HAP-1 (cell line): Measurements from ENCODE around the gene MBOAT2.

ENCODE experiments used
- DNase-seq, 2 experiments: peaks; one replicate each; pipeline ENCODE4 v3.0.0-alpha.2; 2016 to 2020; ENCODE audit warnings: low spot score in 2 of 2
- H3K27me3 ChIP-seq: fragments of 250-450 bp; sonication (Bioruptor Pico); 2 replicates; pipeline ENCODE4 v1.5.1; 2020; ENCODE audit warnings: low read depth, mild to moderate bottlenecking, moderate library complexity
- H3K36me3 ChIP-seq: fragments of 250-450 bp; sonication (Bioruptor Pico); replicated peaks from 2 replicates; pipeline ENCODE4 v1.5.1; 2020; ENCODE audit warnings: mild to moderate bottlenecking
- H3K4me1 ChIP-seq: fragments of 250-450 bp; sonication (Bioruptor Pico); 2 replicates; pipeline ENCODE4 v1.5.1; 2020; ENCODE audit warnings: mild to moderate bottlenecking
- H3K4me3 ChIP-seq: fragments of 250-450 bp; sonication (Bioruptor Pico); 2 replicates; pipeline ENCODE4 v1.5.1; 2020; ENCODE audit warnings: mild to moderate bottlenecking, moderate library complexity
- H3K9me3 ChIP-seq: fragments of 250-450 bp; sonication (Bioruptor Pico); 2 replicates; pipeline ENCODE4 v1.5.1; 2020; ENCODE audit warnings: mild to moderate bottlenecking, moderate library complexity
- in situ Hi-C: fragments of 300-500 bp; cut with MboI; formaldehyde crosslinking; loops from 3 replicates; pipeline ENCODE4 v1.14.3; 2020; ENCODE audit warnings: low sequenced_read_pairs, inconsistent platforms, mixed read lengths

Gene MBOAT2

GRCh38 chr2:8993902-8994278 is 9.6 kb downstream of the MBOAT2 start:
- H3K9me3 ChIP-seq = no peaks in the 10 kb centered on the region
- H3K36me3 ChIP-seq = no peaks in the 10 kb centered on the region
- no peaks in the 10 kb centered on the region for H3K4me1 ChIP-seq
- H3K4me3 ChIP-seq = no peak overlapping the region
- no peaks in the 10 kb centered on the region for H3K27me3 ChIP-seq
- DNase-seq = no peak
- in situ Hi-C loops = no loop called here

- Histone ChIP-seq H3K27me3 (no peaks in the 10 kb centered on the region), H3K4me3 (no peak overlapping the region), H3K9me3 (no peaks in the 10 kb centered on the region), H3K36me3 (no peaks in the 10 kb centered on the region), H3K4me1 (no peaks in the 10 kb centered on the region)
- in situ Hi-C loops = no loop called here
- no peak for DNase-seq
These were observed 10.1 kb downstream of the MBOAT2 start for GRCh38 chr2:8993196-8993901.

DNA sequence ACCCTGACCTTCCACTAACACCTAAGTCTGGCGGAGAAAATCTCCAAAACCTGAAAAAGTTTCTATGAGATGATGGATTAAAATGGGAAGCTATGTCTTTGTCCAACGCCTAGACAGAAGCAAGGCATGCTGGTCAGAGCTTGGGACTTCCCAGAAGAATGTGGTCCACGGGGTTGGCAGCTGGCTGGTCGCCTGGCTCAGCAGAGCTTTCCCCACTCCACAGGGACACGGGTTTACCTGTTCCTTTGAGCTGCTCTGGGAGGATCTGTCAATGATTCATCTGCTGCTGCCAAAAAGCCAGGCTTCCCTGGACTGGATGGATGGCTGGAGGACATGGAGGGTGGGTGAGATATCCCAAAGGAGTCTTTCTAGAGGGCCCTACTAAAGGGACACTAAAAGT is 10.8 kb downstream of the MBOAT2 start:
- no peaks in the 10 kb centered on the region for H3K4me1 ChIP-seq
- no peaks in the 10 kb centered on the region for H3K27me3 ChIP-seq
- in situ Hi-C loops = no loop called here
- no peaks in the 10 kb centered on the region for H3K36me3 ChIP-seq
- no peaks in the 10 kb centered on the region for H3K9me3 ChIP-seq
- no peak overlapping the region for H3K4me3 ChIP-seq
- no peak for DNase-seq

DNA sequence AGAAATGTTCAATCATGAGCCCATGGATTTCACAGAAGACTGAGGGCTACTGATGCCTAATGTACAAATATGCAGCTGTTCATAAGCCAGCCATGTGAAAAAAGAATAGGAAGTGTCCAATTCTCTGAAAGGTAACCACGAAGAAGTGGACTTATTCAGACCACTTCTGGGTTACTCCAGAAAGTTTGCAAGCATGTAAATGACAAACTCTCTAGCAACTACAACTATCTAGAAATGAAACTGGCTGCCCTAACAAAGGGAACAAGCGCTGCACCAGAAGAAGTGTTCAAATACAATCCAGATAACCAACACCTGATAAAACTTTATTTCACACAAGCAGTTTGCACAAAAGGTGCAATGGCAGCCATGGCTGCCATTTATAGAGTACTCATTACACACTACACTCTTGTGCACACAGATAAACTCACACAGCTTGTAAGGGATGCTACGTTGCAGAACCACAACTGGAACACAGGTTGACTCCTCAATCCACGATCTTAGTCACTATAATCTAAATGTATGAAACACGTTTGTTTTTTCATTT is 13.9 kb downstream of the MBOAT2 start:
- Histone ChIP-seq H3K4me1 (peaks cover 8% of the 10 kb centered on the region), H3K27me3 (no peaks in the 10 kb centered on the region), H3K4me3 (no peak overlapping the region), H3K9me3 (no peaks in the 10 kb centered on the region), H3K36me3 (no peaks in the 10 kb centered on the region)
- DNase-seq = no peak
- in situ Hi-C loops = no loop called here

GRCh38 chr2:8987410-8987809 is 16.1 kb downstream of the MBOAT2 start:
- no peaks in the 10 kb centered on the region for H3K36me3 ChIP-seq
- peaks cover 18% of the 10 kb centered on the region for H3K4me1 ChIP-seq
- H3K27me3 ChIP-seq = no peaks in the 10 kb centered on the region
- DNase-seq = no peak
- in situ Hi-C loops = no loop called here
- H3K9me3 ChIP-seq = no peaks in the 10 kb centered on the region
- no peak overlapping the region for H3K4me3 ChIP-seq

DNA sequence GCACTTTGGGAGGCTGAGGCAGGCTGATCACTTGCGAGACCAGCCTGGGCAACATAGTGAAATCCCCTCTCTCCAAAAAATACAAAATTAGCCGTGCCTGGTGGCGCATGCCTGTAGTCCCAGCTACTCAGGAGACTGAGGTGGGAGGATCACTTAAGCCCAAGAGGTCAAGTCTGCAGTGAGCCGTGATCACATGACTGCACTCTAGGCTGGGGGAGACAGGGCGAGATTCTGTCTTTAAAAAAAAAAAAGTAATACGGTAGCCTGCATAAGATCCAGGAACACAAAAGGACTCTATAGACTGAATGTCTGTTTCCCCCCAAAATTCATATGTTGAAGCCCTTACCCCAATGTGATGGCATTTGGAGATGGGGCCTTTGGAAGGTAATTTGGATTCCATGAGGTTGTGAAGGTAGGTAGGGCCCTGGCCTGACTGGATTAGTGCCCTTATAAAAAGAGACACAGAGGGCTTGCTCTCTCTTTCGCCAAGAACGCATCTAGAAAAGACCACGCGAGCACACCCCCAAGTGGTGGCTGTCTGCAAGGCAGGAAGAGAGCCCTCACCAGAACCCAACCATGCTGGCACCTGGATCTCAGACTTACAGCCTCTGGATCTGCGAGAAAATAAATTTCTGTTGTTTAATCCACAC is 17.0 kb downstream of the MBOAT2 start:
- Histone ChIP-seq H3K36me3 (no peaks in the 10 kb centered on the region), H3K4me1 (peaks cover 18% of the 10 kb centered on the region), H3K4me3 (no peak overlapping the region), H3K9me3 (no peaks in the 10 kb centered on the region), H3K27me3 (no peaks in the 10 kb centered on the region)
- in situ Hi-C loops = no loop called here
- DNase-seq = peak; percentile 38 to 66

- DNase-seq = no peak
- Histone ChIP-seq H3K4me1 (peaks cover 18% of the 10 kb centered on the region), H3K36me3 (no peaks in the 10 kb centered on the region), H3K9me3 (no peaks in the 10 kb centered on the region), H3K4me3 (no peak overlapping the region), H3K27me3 (no peaks in the 10 kb centered on the region)
- in situ Hi-C loops = no loop called here
These were observed 17.7 kb downstream of the MBOAT2 start for GRCh38 chr2:8985561-8986326.

GRCh38 chr2:8984855-8985254 is 18.6 kb downstream of the MBOAT2 start:
- no peaks in the 10 kb centered on the region for H3K9me3 ChIP-seq
- DNase-seq = peak; percentile 19 to 20
- no peak overlapping the region for H3K4me3 ChIP-seq
- in situ Hi-C loops = no loop called here
- peaks cover 18% of the 10 kb centered on the region for H3K4me1 ChIP-seq
- no peaks in the 10 kb centered on the region for H3K27me3 ChIP-seq
- no peaks in the 10 kb centered on the region for H3K36me3 ChIP-seq

- H3K4me3 ChIP-seq = no peak overlapping the region
- in situ Hi-C loops = no loop called here
- peak in 1 of 2 experiments; percentile 16 for DNase-seq
- H3K4me1 ChIP-seq = peaks cover 18% of the 10 kb centered on the region
- no peaks in the 10 kb centered on the region for H3K9me3 ChIP-seq
- H3K27me3 ChIP-seq = no peaks in the 10 kb centered on the region
- no peaks in the 10 kb centered on the region for H3K36me3 ChIP-seq
These were observed 19.3 kb downstream of the MBOAT2 start for GRCh38 chr2:8984157-8984556.

DNA sequence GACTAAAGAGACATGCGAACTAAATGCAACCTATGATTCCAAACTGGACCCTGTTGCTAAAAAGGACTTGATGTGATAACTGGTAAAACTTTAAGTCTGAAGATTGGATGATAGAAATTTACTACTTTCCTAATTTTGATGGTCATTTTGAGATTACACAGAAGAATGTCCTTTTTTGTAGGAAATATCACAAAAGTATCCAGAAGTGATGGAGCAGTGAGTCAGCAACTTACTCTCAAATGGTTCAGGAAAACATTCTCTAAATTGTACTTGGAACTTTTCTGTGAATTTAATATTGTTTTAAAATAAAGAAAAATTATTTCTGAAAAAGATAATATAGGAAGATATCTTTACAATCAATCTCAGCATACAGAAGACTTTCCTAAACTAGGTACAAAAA is 19.9 kb downstream of the MBOAT2 start:
- in situ Hi-C loops = no loop called here
- no peak for DNase-seq
- no peaks in the 10 kb centered on the region for H3K27me3 ChIP-seq
- peaks cover 18% of the 10 kb centered on the region for H3K4me1 ChIP-seq
- no peaks in the 10 kb centered on the region for H3K36me3 ChIP-seq
- no peaks in the 10 kb centered on the region for H3K9me3 ChIP-seq
- H3K4me3 ChIP-seq = no peak overlapping the region

GRCh38 chr2:8981876-8982275 is 21.6 kb downstream of the MBOAT2 start:
- Histone ChIP-seq H3K27me3 (no peaks in the 10 kb centered on the region), H3K36me3 (no peaks in the 10 kb centered on the region), H3K4me3 (no peak overlapping the region), H3K4me1 (peaks cover 18% of the 10 kb centered on the region), H3K9me3 (no peaks in the 10 kb centered on the region)
- no peak for DNase-seq
- in situ Hi-C loops = no loop called here

GRCh38 chr2:8980096-8980495 is 23.4 kb downstream of the MBOAT2 start:
- Histone ChIP-seq H3K36me3 (no peaks in the 10 kb centered on the region), H3K4me3 (no peak overlapping the region), H3K9me3 (no peaks in the 10 kb centered on the region), H3K4me1 (peaks cover 15% of the 10 kb centered on the region), H3K27me3 (no peaks in the 10 kb centered on the region)
- DNase-seq = no peak
- in situ Hi-C loops = no loop called here

DNA sequence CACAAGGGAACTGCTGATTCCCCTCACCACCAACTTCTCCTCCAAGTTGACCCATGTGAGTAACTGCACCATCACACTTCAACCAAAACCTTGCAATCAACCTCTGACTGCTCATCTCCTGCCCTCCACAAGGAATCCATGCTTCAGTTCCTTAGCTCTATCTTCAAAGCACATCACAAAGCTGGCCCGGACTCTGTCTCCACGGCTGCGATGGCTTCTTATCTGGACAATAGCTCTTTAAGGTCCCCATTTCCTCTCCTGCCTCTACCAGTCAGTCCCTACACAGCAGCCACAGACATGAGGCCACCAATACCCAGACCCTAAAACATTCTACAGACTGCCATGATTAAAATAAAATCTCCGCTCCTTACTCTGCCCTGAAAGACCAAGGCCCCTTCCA is 25.7 kb downstream of the MBOAT2 start:
- Histone ChIP-seq H3K36me3 (no peaks in the 10 kb centered on the region), H3K9me3 (no peaks in the 10 kb centered on the region), H3K4me3 (no peak overlapping the region), H3K4me1 (no peaks in the 10 kb centered on the region; the same call in 1 of the 2 replicates), H3K27me3 (no peaks in the 10 kb centered on the region)
- in situ Hi-C loops = no loop called here
- DNase-seq = no peak
